Measurements from ENCODE around the gene ADAMTS2.

ADAMTS2 gene

DNA sequence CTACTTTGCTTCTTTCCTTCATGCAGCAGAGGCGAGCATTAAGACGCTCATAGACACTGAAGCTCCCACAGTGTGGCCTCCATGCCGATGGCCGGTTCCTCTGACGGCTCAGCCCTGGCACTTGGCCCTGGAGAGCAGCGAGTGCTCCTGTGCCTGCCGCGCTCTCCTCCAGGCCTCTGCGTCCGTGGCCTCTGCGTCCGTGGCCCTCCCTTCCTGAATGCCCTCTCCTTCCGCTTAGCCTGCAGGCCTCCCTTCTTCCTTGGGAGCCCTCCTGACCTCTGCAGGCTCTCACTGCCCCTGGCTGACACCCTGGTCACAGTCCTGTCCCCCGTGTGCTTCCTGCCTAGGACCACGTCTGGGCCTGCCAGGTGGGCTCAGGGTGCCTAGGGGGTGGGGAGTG, 192.3 kb downstream of the ADAMTS2 start:
- ATAC-seq, result no peak

- no peak for ATAC-seq
These were observed 192.9 kb downstream of the ADAMTS2 start for GRCh38 chr5:179152144-179152895.

DNA sequence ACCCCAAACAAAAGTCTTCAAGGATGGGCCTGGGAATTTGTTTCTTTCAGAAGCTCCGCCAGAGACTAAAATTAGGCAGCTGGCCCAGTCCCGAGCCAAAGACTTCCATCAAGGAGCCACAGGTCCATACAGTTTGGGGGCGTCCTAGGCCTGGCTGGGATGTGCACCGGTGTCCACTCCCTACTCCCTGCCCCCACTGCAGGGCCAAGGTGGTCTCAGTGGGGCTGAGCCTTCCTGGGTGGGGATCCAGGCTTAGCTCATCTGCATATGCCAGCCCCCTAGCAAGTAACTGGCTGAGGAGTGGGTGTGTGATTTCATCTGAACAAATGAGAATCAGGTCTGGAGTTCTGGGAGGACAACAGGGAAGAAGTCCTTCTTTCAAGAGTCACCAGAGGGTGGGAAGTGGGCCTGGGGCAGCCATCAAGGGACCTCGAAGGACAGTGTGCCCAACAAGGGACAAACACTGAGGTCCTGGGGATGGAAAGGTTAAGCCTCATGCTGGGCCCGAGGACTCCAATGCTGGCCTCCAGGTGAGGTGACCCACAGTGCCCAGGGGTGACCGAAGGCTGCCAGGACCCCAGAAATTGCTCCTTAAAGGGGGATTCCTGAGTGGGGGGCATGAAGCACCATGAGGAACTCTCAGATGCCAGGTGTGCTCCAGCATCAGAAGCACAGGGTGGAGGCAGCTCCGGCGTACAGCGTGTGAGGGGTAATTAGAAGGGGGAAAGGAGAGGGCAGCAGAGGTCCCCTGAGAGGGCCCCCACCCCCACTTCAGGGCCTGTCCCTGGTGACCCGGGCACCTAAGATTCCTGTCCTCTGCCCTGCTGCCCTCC, 193.8 kb downstream of the ADAMTS2 start:
- ATAC-seq, result no peak

- no peak for ATAC-seq
These were observed 195.2 kb downstream of the ADAMTS2 start for GRCh38 chr5:179150011-179150410.

DNA sequence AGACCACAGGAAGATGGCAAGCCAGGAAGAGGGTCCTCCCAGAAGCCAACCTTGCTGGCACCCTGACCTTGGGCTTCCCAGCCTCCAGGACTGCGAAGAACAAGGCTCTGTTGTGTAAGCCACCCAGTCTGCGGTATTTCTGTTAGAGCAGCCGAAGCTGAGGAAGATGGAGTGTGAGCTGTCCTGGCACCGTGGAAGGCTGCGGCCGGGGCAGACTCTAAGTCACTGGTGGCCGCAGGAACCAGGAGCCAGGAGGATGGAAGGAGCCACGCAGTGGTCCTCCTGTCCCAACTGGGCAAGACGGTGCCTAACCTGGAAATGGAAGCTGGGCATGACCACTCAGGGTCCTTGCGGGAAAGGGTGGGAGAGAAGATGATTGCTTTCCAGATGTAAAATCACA, 196.0 kb downstream of the ADAMTS2 start:
- no peak for ATAC-seq

DNA sequence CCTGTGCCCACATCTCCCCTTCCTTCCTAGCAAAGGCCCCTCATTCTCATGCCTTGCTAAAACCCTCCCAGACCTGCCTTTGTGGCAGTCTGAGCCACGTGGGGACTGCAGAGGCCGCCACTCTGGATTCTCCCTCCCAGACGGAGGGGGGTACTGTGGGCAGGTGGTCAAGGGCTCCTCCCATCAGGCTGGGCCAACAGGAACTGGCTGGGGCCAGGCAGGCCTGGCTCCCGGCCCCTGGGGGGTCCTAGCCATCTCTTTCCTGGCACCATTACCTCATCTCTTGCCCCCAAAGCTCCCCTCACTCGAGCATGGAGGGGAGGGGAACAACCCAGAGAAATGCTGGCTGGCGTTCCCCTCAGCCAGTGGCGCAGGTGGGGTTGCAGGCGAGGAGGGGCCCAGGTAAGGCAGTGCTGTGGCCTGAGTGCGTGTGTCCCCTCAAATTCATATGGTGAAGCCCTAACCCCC, 196.5 kb downstream of the ADAMTS2 start:
- ATAC-seq, result no peak

DNA sequence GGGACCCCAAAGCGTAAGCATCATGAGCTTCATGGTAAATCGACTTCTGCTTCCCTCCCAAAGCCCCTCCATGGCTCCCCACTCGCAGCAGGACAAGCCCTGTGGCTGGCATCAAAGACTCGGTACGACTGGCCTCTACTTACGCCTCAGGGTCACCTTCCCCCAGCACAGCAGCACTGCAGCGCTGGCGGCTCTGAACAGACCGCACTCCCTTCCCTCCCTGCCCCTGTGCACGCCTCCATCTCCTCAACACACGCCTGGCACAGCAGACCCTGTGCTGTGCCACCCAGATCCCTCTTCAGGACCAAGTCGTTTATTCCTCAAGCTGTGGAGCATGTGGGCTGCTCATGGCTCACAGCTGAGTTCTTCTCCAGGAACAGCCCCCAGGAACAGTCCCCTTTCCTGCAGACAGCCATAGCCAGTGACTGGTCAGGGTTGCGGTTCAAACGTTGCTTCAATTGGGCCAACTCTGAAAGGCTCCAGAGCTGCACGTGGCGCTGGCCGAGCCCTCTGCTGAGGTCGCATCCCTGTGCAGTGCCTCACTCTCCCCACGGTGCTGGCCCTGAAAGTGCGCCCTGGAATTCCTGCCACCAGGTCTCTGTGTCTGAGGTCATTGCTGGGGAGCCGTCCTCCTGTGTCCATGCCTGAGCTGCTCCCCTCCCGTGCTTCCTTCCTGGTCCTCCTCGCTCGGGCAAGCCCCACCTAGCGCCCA, 197.1 kb downstream of the ADAMTS2 start:
- no peak for ATAC-seq

GRCh38 chr5:179146277-179146676, 199.0 kb downstream of the ADAMTS2 start:
- peak; percentile 70 to 74 for ATAC-seq

- no peak for ATAC-seq
These were observed 201.8 kb downstream of the ADAMTS2 start for GRCh38 chr5:179143446-179143845.

DNA sequence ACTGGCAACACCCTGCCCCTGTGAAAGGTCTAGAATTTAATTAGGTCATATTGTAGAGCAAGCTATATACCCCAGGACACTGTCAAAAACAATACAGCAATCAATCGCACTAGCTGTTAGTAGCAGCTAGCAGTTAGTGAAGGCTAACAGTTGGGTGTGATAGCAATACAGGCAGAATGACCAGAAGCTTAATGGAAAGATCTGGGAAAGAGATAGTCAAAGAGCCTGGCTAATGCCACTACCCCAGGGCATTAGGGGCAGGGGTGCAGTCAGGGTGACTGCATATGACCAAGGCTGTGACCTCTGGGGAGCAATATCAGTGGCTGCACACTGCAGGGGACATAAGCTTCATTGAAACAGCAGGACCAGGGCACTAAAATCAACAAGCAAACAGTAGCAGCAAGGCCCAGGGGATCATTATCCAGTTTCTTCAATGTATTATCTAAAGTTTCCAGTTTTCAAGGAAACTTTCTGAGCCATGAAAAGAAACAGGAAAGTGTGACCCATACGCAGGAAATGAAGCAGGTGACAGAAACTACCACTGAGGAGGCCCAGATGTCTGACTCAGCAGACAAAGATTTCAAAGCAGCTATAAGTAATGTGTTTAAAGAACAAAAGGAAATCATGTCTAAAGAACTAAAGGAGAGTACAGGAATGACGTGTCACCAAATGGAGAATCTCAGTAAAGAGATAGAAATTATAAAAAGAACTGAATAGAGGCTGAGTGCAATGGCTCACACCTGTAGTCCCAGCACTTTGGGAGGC, 202.6 kb downstream of the ADAMTS2 start:
- ATAC-seq, result peak; percentile 86 to 87

GRCh38 chr5:179141867-179142266, 203.4 kb downstream of the ADAMTS2 start:
- ATAC-seq, result no peak

GRCh38 chr5:179140293-179140692, 205.0 kb downstream of the ADAMTS2 start:
- ATAC-seq, result no peak

DNA sequence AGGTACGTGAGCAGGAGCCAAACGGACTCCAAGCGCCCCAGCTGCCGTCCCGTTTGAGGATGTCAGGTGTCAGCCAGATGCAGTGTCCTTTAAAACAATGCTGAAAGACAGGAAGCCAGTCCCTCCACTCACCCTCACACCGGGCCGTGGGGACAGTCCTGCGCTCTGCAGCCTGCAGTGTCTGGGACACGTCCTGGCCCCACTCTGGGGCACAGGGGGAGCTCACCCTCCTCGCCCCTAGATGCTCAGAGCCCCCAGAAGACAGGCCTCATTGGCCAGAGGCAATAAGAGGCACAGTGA, 205.4 kb downstream of the ADAMTS2 start:
- ATAC-seq, result no peak

DNA sequence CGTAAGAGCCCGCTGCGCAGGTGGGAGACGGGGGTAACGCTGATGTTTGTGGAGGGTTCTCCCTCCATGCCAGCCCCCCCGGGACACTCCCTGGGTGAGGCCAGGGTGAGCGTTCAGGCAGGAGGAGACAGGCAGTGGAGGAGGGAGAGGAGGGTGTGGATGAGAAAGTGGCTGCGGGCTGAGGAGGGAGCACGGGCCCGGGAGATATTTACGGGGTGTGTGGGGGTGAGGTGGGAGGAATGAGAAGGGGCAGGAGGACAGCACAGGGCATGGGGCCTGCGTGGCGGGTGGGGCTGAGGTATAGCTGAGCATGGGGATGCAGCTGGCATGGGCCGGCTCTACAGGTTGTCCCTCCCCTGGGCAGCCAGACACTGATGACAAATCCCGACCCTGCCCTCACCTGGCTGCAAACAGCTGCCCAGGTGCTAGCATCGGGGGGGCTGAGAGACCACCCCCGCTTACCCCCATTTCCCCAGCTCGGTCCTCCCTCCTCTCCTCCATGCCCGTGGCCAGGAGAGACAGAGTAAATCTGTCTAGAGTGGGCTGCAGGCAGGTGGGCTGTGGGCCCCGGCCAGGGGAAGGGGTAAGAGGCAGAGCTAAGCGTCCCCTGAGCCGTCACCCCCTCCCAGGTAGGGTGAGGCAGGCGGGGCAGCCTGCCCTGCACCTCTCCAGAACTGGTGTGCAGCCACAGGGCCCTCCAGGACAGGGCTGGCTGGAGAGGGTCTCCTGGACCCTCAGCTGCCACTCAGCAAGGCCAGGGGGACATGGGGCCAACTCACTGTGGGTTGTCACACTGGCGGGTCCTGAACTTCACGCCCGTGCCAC, 205.9 kb downstream of the ADAMTS2 start:
- no peak for ATAC-seq

- ATAC-seq, result no peak
These were observed 206.7 kb downstream of the ADAMTS2 start for GRCh38 chr5:179138568-179138925.

- ATAC-seq, result no peak
These were observed 207.4 kb downstream of the ADAMTS2 start for GRCh38 chr5:179137643-179138567.

- no peak for ATAC-seq
These were observed 208.1 kb downstream of the ADAMTS2 start for GRCh38 chr5:179137016-179137642.

DNA sequence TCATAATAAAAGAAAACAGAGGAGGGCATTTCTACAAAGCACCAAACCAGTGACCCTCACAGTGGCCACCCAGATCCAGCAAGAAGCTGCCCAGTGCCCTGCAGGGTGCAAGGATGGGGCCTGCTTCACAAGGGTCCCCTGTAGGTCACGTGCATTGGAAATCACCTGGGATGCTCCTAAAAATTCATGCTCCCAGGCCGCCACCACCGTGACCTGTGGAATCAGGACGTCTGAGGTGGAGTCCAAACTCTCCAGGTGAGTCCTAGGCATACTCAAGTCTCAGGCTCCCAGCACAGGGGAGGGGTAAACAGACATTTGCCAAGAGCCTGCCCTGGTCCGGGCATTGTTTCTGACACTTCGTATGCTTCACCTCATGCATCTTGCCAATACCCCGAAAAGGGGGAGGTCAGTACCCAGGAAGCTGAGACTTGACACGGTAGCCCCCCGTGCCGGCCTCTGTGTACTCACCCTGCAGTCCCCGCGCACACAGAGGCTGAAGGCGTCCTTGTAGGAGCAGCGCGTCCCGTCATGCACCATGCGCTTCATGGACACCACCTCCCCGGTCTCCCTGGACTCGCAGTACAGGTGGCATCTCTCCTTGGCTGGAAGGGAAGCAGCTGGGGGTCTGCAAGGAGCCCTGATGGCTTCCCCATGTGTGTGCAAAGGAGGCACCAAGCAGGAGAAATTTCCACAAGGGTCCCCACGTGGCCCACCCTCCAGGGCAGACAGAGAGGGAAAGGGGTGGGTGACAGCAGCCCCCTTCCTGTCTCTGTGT, 209.6 kb downstream of the ADAMTS2 start:
- no peak for ATAC-seq

GRCh38 chr5:179135006-179135405, 210.3 kb downstream of the ADAMTS2 start:
- no peak for ATAC-seq
